Measurements from ENCODE around the gene ZDHHC14.
"Not testable (repeated sequence)": the region's sequence is repeated elsewhere in the genome, so short reads cannot be mapped to it uniquely, and the experiment has no call there.

Gene ZDHHC14

DNA sequence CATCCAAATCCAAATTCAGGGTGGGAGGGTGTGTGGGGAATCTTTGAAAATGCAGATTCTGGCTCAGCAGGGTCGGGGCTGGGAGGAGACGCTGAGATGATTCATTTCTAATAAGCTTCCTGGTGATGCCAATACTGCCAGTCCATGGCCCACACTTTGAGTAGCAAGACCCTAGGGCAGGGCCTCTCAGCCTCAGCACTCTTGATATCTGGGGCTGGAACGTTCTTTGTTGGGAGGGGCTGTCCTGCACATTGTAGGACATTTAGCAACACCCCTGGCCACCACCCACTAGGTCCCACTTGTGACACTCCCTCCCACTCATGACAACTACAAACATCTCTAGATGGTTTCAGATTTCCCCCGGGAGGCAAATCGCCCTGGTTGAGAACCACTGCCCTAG lies 191.0 kb downstream of the ZDHHC14 start:
- Histone ChIP-seq H3K27me3 (ENCODE audit: insufficient read depth, insufficient read length) (no peaks in the 10 kb centered on the region), H3K4me3 (ENCODE audit: insufficient read length, low read depth) (no peak overlapping the region), H3K4me1 (ENCODE audit: insufficient read depth, insufficient read length) (no peaks in the 10 kb centered on the region), H3K9me3 (ENCODE audit: insufficient read depth, low read length) (peaks cover 5% of the 10 kb centered on the region; the same call in 1 of the 2 replicates), H3K36me3 (ENCODE audit: insufficient read depth, insufficient read length, low read length) (no peaks in the 10 kb centered on the region), H3K9ac (ENCODE audit: insufficient read length, low read depth) (no peak overlapping the region)
- no peak for TF ChIP-seq ZNF274 (IDR thresholded peaks at IDR 0.05; ENCODE audit: low read depth, low read length)
- TF ChIP-seq SUZ12 (IDR thresholded peaks at IDR 0.05; ENCODE audit: extremely low read depth, insufficient read depth, insufficient read length) = no peak
- no peak for TF ChIP-seq YY1 (IDR thresholded peaks at IDR 0.05; ENCODE audit: insufficient read depth, insufficient read length)
- DNase-seq (ENCODE audit: low read depth, low spot score) = no peak

GRCh38 chr6:157574851-157575424 lies 193.9 kb downstream of the ZDHHC14 start:
- no peak for DNase-seq (ENCODE audit: low read depth, low spot score)
- Histone ChIP-seq H3K4me3 (ENCODE audit: insufficient read length, low read depth) (no peak overlapping the region), H3K36me3 (ENCODE audit: insufficient read depth, insufficient read length, low read length) (no peaks in the 10 kb centered on the region), H3K4me1 (ENCODE audit: insufficient read depth, insufficient read length) (no peaks in the 10 kb centered on the region), H3K9me3 (ENCODE audit: insufficient read depth, low read length) (no peaks in the 10 kb centered on the region), H3K27me3 (ENCODE audit: insufficient read depth, insufficient read length) (no peaks in the 10 kb centered on the region), H3K9ac (ENCODE audit: insufficient read length, low read depth) (no peak overlapping the region)
- TF ChIP-seq SUZ12 (IDR thresholded peaks at IDR 0.05; ENCODE audit: extremely low read depth, insufficient read depth, insufficient read length) = no peak
- TF ChIP-seq ZNF274 (IDR thresholded peaks at IDR 0.05; ENCODE audit: low read depth, low read length) = no peak
- TF ChIP-seq YY1 (IDR thresholded peaks at IDR 0.05; ENCODE audit: insufficient read depth, insufficient read length) = no peak

DNA sequence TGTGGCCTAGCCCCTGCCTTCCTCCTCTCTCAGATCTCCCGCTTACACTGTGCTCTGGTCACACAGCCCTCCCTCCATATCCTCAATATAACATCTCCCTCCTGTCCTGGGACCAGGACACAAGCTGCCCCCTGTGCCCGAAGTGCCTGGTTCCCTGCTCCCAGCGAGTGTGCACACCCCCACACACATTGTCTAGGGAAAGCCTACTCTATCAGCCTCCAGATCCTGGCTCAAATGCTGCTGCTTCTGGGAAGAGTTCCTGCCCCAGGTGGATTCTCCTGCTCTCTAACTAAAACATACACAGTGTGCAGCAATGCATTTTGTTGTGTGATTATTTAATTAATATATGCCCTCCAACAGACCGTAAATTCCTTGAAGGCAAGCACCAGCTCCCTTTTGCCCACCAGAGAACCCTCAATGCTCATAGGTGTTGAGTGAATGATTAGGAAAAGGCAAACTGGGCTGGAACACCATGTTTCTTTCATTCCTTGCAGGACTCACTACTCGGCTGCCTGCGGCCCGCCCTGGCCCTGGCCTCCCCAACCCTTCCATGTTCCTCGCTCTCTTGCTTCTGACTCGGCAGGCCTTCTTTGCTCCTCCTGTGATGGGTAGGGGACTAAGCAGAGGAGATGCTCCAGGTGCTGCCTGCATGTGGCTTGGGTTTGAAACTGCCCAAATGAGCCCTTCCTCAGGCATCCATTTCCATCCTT lies 194.6 kb downstream of the ZDHHC14 start:
- Histone ChIP-seq H3K9ac (ENCODE audit: insufficient read length, low read depth) (no peak overlapping the region), H3K9me3 (ENCODE audit: insufficient read depth, low read length) (no peaks in the 10 kb centered on the region), H3K4me3 (ENCODE audit: insufficient read length, low read depth) (no peak overlapping the region), H3K27me3 (ENCODE audit: insufficient read depth, insufficient read length) (no peaks in the 10 kb centered on the region), H3K4me1 (ENCODE audit: insufficient read depth, insufficient read length) (no peaks in the 10 kb centered on the region), H3K36me3 (ENCODE audit: insufficient read depth, insufficient read length, low read length) (no peaks in the 10 kb centered on the region)
- TF ChIP-seq ZNF274 (IDR thresholded peaks at IDR 0.05; ENCODE audit: low read depth, low read length) (no peak), YY1 (IDR thresholded peaks at IDR 0.05; ENCODE audit: insufficient read depth, insufficient read length) (no peak), SUZ12 (IDR thresholded peaks at IDR 0.05; ENCODE audit: extremely low read depth, insufficient read depth, insufficient read length) (no peak)
- DNase-seq (ENCODE audit: low read depth, low spot score) = no peak

DNA sequence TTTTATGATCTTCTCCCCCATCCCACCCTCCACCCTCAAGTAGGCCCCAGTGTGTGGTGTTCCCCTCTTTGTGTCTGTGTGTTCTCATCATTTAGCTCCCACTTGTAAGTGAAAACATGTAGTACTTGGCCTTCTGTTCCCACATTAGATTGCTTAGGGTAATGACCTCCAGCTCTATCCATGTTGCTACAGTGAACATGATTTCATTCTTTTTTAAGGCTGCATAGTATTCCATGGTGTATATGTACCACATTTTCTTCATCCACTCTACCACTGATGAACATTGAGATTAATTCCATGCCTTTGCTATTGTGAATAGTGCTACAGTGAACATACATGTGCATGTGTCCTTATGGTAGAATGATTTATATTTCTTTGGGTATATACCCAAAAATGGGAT lies 196.0 kb downstream of the ZDHHC14 start:
- H3K36me3 ChIP-seq (ENCODE audit: insufficient read depth, insufficient read length, low read length); H3K9ac ChIP-seq (ENCODE audit: insufficient read length, low read depth); H3K4me3 ChIP-seq (ENCODE audit: insufficient read length, low read depth); H3K9me3 ChIP-seq (ENCODE audit: insufficient read depth, low read length); H3K4me1 ChIP-seq (ENCODE audit: insufficient read depth, insufficient read length); H3K27me3 ChIP-seq (ENCODE audit: insufficient read depth, insufficient read length); DNase-seq (ENCODE audit: low read depth, low spot score): not testable (repeated sequence)

- not testable (repeated sequence) for H3K36me3 ChIP-seq (ENCODE audit: insufficient read depth, insufficient read length, low read length)
Observed at GRCh38 chr6:157578527-157578926, 197.5 kb downstream of the ZDHHC14 start.

GRCh38 chr6:157579467-157580031 lies 198.6 kb downstream of the ZDHHC14 start:
- no peak overlapping the region for H3K9ac ChIP-seq (ENCODE audit: insufficient read length, low read depth)
- no peaks in the 10 kb centered on the region for H3K36me3 ChIP-seq (ENCODE audit: insufficient read depth, insufficient read length, low read length)
- 0 out of 2 replicates have a peak, but pooled peaks cover 8% of the 10 kb centered on the region for H3K9me3 ChIP-seq (ENCODE audit: insufficient read depth, low read length)
- no peak for DNase-seq (ENCODE audit: low read depth, low spot score)
- no peak overlapping the region for H3K4me3 ChIP-seq (ENCODE audit: insufficient read length, low read depth)
- no peak for TF ChIP-seq ZNF274 (IDR thresholded peaks at IDR 0.05; ENCODE audit: low read depth, low read length)
- no peak for TF ChIP-seq SUZ12 (IDR thresholded peaks at IDR 0.05; ENCODE audit: extremely low read depth, insufficient read depth, insufficient read length)
- TF ChIP-seq YY1 (IDR thresholded peaks at IDR 0.05; ENCODE audit: insufficient read depth, insufficient read length) = no peak
- H3K4me1 ChIP-seq (ENCODE audit: insufficient read depth, insufficient read length) = no peaks in the 10 kb centered on the region
- no peaks in the 10 kb centered on the region for H3K27me3 ChIP-seq (ENCODE audit: insufficient read depth, insufficient read length)

More at GRCh38 chr6:157578527-157578926, 197.5 kb downstream of the ZDHHC14 start:
- H3K9me3 ChIP-seq (ENCODE audit: insufficient read depth, low read length); H3K4me1 ChIP-seq (ENCODE audit: insufficient read depth, insufficient read length); H3K9ac ChIP-seq (ENCODE audit: insufficient read length, low read depth); H3K27me3 ChIP-seq (ENCODE audit: insufficient read depth, insufficient read length); H3K4me3 ChIP-seq (ENCODE audit: insufficient read length, low read depth); DNase-seq (ENCODE audit: low read depth, low spot score): not testable (repeated sequence)

- TF ChIP-seq YY1 (IDR thresholded peaks at IDR 0.05; ENCODE audit: insufficient read depth, insufficient read length) (no peak), SUZ12 (IDR thresholded peaks at IDR 0.05; ENCODE audit: extremely low read depth, insufficient read depth, insufficient read length) (no peak), ZNF274 (IDR thresholded peaks at IDR 0.05; ENCODE audit: low read depth, low read length) (no peak)
- Histone ChIP-seq H3K4me3 (ENCODE audit: insufficient read length, low read depth) (no peak overlapping the region), H3K4me1 (ENCODE audit: insufficient read depth, insufficient read length) (peaks cover 7% of the 10 kb centered on the region), H3K27me3 (ENCODE audit: insufficient read depth, insufficient read length) (no peaks in the 10 kb centered on the region), H3K9ac (ENCODE audit: insufficient read length, low read depth) (no peak overlapping the region), H3K9me3 (ENCODE audit: insufficient read depth, low read length) (peaks cover 11% of the 10 kb centered on the region; the same call in 1 of the 2 replicates), H3K36me3 (ENCODE audit: insufficient read depth, insufficient read length, low read length) (no peaks in the 10 kb centered on the region)
- no peak for DNase-seq (ENCODE audit: low read depth, low spot score)
Observed at GRCh38 chr6:157584036-157584435, 203.0 kb downstream of the ZDHHC14 start.
